GM23248 (cell line): Measurements from ENCODE around the gene MAN1B1.

Experiments
- EZH2 ChIP-seq: fragments of 200-600 bp; sonication (generic); IDR thresholded peaks from 2 replicates; pipeline ENCODE4 v1.6.1; 2018; ENCODE audit warnings: antibody characterized with exemption, mild to moderate bottlenecking; ENCODE audit not compliant: insufficient read depth, poor library complexity, severe bottlenecking
- EZH2phosphoT487 ChIP-seq: fragments of 200-600 bp; sonication (generic); IDR thresholded peaks from 2 replicates; pipeline ENCODE4 v1.6.1; 2018; ENCODE audit warnings: antibody characterized with exemption, moderate library complexity, mild to moderate bottlenecking, low read depth; ENCODE audit not compliant: insufficient read depth

DNA sequence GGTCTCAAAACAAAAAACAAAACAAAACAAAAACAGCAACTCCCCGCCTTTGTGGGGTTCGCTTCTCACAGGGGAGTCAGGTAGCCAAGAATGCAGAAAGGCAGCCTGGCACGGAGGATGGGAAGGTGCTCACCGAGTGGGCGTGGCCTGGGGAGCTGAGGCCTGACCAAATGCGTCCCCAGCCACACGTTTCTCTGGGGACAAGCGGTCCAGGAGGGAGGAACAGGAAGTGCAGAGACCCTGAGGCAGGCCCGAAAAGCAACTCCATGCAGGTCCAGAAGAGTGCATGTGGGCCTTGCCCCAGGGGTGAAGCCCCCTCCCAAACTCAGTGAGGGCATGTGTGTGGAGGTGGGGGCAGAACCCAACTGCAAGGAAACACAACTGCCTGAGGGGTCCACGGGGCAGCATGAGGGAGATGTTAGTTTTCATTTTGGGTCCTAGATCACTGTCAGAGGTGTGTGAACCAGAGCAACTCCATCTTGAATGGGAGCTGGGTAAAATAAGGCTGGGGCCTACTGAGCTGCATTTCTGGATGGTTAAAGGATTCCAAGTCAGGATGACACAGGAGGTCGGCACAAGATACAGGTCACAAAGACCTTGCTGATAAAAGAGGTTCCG lies 12.0 kb upstream of the MAN1B1 start:
- TF ChIP-seq EZH2, result no peak
- TF ChIP-seq EZH2phosphoT487, result no peak
